ENCODE results near the gene MMP25.

DNA sequence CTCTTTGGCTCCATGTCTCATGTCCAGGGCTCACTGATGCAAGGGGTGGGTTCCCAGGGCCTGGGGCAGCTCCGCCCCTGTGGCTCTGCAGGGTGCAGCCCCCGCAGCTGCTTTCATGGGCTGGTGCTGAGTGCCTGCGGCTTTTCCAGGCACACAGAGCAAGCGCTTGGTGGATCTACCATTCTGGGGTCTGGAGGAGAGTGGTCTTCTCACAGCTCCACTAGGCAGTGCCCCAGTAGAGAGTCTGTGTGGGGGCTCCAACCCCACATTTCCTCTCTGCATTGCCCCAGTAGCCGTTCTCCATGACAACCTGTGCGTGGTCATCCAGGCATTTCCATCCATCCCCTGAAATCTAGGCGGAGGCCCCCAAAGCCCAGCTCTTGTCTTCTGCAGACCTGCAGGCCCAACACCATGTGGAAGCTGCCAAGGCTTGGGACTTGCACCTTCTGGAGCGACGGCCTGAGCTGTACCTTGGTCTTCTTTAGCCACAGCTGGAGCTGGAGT is 24.3 kb downstream of the MMP25 start:
- TF ChIP-seq, protein P1, sequence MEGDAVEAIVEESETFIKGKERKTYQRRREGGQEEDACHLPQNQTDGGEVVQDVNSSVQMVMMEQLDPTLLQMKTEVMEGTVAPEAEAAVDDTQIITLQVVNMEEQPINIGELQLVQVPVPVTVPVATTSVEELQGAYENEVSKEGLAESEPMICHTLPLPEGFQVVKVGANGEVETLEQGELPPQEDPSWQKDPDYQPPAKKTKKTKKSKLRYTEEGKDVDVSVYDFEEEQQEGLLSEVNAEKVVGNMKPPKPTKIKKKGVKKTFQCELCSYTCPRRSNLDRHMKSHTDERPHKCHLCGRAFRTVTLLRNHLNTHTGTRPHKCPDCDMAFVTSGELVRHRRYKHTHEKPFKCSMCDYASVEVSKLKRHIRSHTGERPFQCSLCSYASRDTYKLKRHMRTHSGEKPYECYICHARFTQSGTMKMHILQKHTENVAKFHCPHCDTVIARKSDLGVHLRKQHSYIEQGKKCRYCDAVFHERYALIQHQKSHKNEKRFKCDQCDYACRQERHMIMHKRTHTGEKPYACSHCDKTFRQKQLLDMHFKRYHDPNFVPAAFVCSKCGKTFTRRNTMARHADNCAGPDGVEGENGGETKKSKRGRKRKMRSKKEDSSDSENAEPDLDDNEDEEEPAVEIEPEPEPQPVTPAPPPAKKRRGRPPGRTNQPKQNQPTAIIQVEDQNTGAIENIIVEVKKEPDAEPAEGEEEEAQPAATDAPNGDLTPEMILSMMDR (conservative IDR thresholded peaks at IDR 0.05; ENCODE audit: low read length): no peak
- TF ChIP-seq EZH2phosphoT487 (IDR thresholded peaks at IDR 0.05; ENCODE audit: borderline replicate concordance, low read depth, low read length): no peak

All from OCI-LY7 (cell line).